GM12878 (cell line): ENCODE measurements around the gene ASB2. TPM values are rescaled to one million over a fixed set of nuclear protein-coding genes. Genes with fewer than 3 reads are reported as not detected.

Source experiments
- ATAC-seq: fragments of 200-7000 bp; cut with Tn5 transposase; 3 replicates; pipeline ENCODE4 v1.9.1; 2020; ENCODE audit warnings: mild to moderate bottlenecking, moderate library complexity
- BruUV-seq: library from RNA; stranded (reverse); fragments of 400-500 nt; replicated peaks from 2 replicates; lab custom pipeline; 2021; lab: Mats Ljungman, UMichigan
- CTCF ChIA-PET: fragments of 300-600 bp; sonication (Branson Sonifier 250); formaldehyde crosslinking; extraction: SDS; loops from one replicate; lab custom pipeline; 2021; ENCODE audit warnings: inconsistent platforms; lab: Yijun Ruan, JAX
- POLR2A ChIA-PET: fragments of 350-600 bp; formaldehyde crosslinking; extraction: SDS; loops from one replicate; lab custom pipeline; 2021; ENCODE audit warnings: inconsistent platforms; lab: Charles Lee
- RAD21 ChIA-PET: fragments of 300-600 bp; sonication (Branson Sonifier 250); formaldehyde crosslinking; loops from one replicate; lab custom pipeline; 2023; ENCODE audit warnings: antibody characterized with exemption; ENCODE audit not compliant: unreplicated experiment; lab: Charles Lee
- SMC1A ChIA-PET: fragments of 300-600 bp; sonication (Branson Sonifier 250); formaldehyde crosslinking; loops from one replicate; lab custom pipeline; 2023; ENCODE audit not compliant: unreplicated experiment, uncharacterized antibody; lab: Charles Lee
- DNase-seq: peaks from one replicate; pipeline ENCODE4 v3.0.0-alpha.2; 2011; ENCODE audit warnings: low read depth, low spot score
- FAIRE-seq: peaks from 3 replicates; lab custom pipeline; 2011; peaks lifted over from hg19 to GRCh38; lab: Jason Lieb, UNC
- H2AFZ ChIP-seq: 2 replicates; pipeline ENCODE4 v1.6.0; 2011; ENCODE audit warnings: low read depth, low read length, control low read depth; ENCODE audit not compliant: control insufficient read depth
- H3K27ac ChIP-seq: 2 replicates; pipeline ENCODE4 v1.5.1; 2011; ENCODE audit warnings: control low read depth; ENCODE audit not compliant: control insufficient read depth, insufficient read depth
- H3K27me3 ChIP-seq, 2 experiments: replicated peaks in 1 of 2; 2 replicates each; pipeline versions ENCODE4 v1.6.0 to v1.6.1; 2011; ENCODE audit warnings: low read length in 1 of 2; ENCODE audit not compliant: control insufficient read depth in 2 of 2, insufficient read depth in 2 of 2
- H3K36me3 ChIP-seq, 2 experiments: 2 replicates each; pipeline ENCODE4 v1.5.1; 2011; ENCODE audit warnings: low read length in 1 of 2; ENCODE audit not compliant: control insufficient read depth in 2 of 2, insufficient read depth in 2 of 2
- H3K4me1 ChIP-seq: 2 replicates; pipeline ENCODE4 v1.6.1; 2011; ENCODE audit warnings: mild to moderate bottlenecking, low read length, moderate library complexity, mixed read lengths; ENCODE audit not compliant: control insufficient read depth, insufficient read depth
- H3K4me2 ChIP-seq: 2 replicates; pipeline ENCODE4 v1.6.0; 2011; ENCODE audit warnings: control low read depth; ENCODE audit not compliant: control insufficient read depth, insufficient read depth
- H3K4me3 ChIP-seq: fragments of 200-600 bp; sonication (generic); 2 replicates; pipeline ENCODE4 v1.5.1; 2016
- H3K79me2 ChIP-seq: 2 replicates; pipeline ENCODE4 v1.6.0; 2011; ENCODE audit warnings: low read length; ENCODE audit not compliant: control insufficient read depth, insufficient read depth
- H3K9ac ChIP-seq: 2 replicates; pipeline ENCODE4 v1.8.0; 2011; ENCODE audit warnings: low read length, control low read depth, mixed read lengths; ENCODE audit not compliant: control insufficient read depth, insufficient read depth
- H3K9me3 ChIP-seq: replicated peaks from 3 replicates; pipeline ENCODE4 v1.5.1; 2011; ENCODE audit warnings: mild to moderate bottlenecking, low read length; ENCODE audit not compliant: control insufficient read depth, insufficient read depth
- H4K20me1 ChIP-seq: 2 replicates; pipeline ENCODE4 v1.6.0; 2011; ENCODE audit not compliant: control insufficient read depth, insufficient read depth
- ATF7 ChIP-seq: fragments of 450-650 bp; IDR thresholded peaks from 2 replicates; pipeline ENCODE4 v1.6.1; 2016; ENCODE audit warnings: low read depth, mild to moderate bottlenecking
- CBFB ChIP-seq: IDR thresholded peaks from 2 replicates; pipeline ENCODE4 v1.6.1; 2016; ENCODE audit warnings: antibody characterized with exemption, low read depth
- CEBPZ ChIP-seq: fragments of 150-350 bp; IDR thresholded peaks from 2 replicates; pipeline ENCODE4 v1.6.1; 2016; ENCODE audit warnings: low read depth, low read length
- CHD1 ChIP-seq: IDR thresholded peaks from 2 replicates; pipeline ENCODE4 v1.6.1; 2012; ENCODE audit warnings: low read depth, low read length, improper control_type of control experiment
- CREM ChIP-seq: IDR thresholded peaks from 2 replicates; pipeline ENCODE4 v1.6.1; 2014; ENCODE audit warnings: antibody characterized with exemption, low read depth
- DPF2 ChIP-seq: fragments of 450-650 bp; IDR thresholded peaks from 2 replicates; pipeline ENCODE4 v1.6.1; 2017; ENCODE audit warnings: mild to moderate bottlenecking
- IRF4 ChIP-seq: IDR thresholded peaks from 2 replicates; pipeline ENCODE4 v1.6.1; 2011; ENCODE audit warnings: low read depth, low read length
- JUNB ChIP-seq: IDR thresholded peaks from 2 replicates; pipeline ENCODE4 v1.6.1; 2016; ENCODE audit warnings: antibody characterized with exemption, mild to moderate bottlenecking
- KAT2A ChIP-seq: conservative IDR thresholded peaks from 2 replicates; pipeline ENCODE4 v1.6.1; 2011; ENCODE audit warnings: low read depth, low read length; ENCODE audit not compliant: control insufficient read depth
- LARP7 ChIP-seq: fragments of 450-650 bp; IDR thresholded peaks from 2 replicates; pipeline ENCODE4 v1.6.1; 2017; ENCODE audit warnings: mild to moderate bottlenecking
- NFIC ChIP-seq: IDR thresholded peaks from 2 replicates; pipeline ENCODE4 v1.6.1; 2012; ENCODE audit warnings: low read depth, mild to moderate bottlenecking, inconsistent platforms, low read length, moderate library complexity
- RCOR1 ChIP-seq: conservative IDR thresholded peaks from 2 replicates; pipeline ENCODE4 v1.6.1; 2012; ENCODE audit warnings: low read depth, low read length, improper control_type of control experiment
- SPI1 ChIP-seq: IDR thresholded peaks from 2 replicates; pipeline ENCODE4 v1.6.1; 2011; ENCODE audit warnings: low read depth, mild to moderate bottlenecking, low read length, moderate library complexity, borderline replicate concordance; ENCODE audit not compliant: insufficient read depth
- SUPT20H ChIP-seq: IDR thresholded peaks from 2 replicates; pipeline ENCODE4 v1.6.1; 2011; ENCODE audit warnings: low read depth, mild to moderate bottlenecking, low read length, moderate library complexity, borderline replicate concordance; ENCODE audit not compliant: control insufficient read depth
- YBX1 ChIP-seq: fragments of 450-650 bp; IDR thresholded peaks from 2 replicates; pipeline ENCODE4 v1.6.1; 2016; ENCODE audit warnings: antibody characterized with exemption
- ZNF274 ChIP-seq: IDR thresholded peaks from one replicate; pipeline ENCODE4 v1.8.0; 2011; ENCODE audit not compliant: insufficient read length, insufficient read depth
- whole genome bisulfite sequencing: methylation state at CpG from one replicate; pipeline ENCODE4 v1.1.6; 2016; ENCODE audit warnings: low lambda C conversion rate; ENCODE audit not compliant: insufficient replicate concordance, insufficient coverage; ENCODE audit errors: missing lambda C conversion rate; 5-methylcytosine and 5-hydroxymethylcytosine counted together
- in situ Hi-C: fragments of 300-500 bp; cut with MboI; formaldehyde crosslinking; loops from 9 replicates; pipeline ENCODE4 v1.14.3; 2018; ENCODE audit warnings: mixed read lengths
- intact Hi-C: fragments of 100-400 bp; cut with micrococcal nuclease; formaldehyde crosslinking; loops from one replicate; pipeline ENCODE4 v1.14.2; 2022; ENCODE audit not compliant: unreplicated experiment
- polyA plus RNA-seq, 11 experiments: library from polyadenylated mRNA; depleted of rRNA in 4 of 11; unstranded in 6 of 11; stranded (reverse) in 5 of 11; fragments of >200 nt; fragmentation: Nextera tagmentation in 4 of 11; fragmentation: Illumina TruSeq in 1 of 11; extraction: Ambion mirVana in 4 of 11; extraction: Trizol in 1 of 11; gene quantifications; 1 replicate in 1 of 11; 2 replicates in 10 of 11; pipeline versions ENCODE4 v1.2.1 to v1.2.3, GENCODE V29; 2011 to 2016; ENCODE audit warnings: inconsistent platforms in 2 of 11, missing spikeins in 2 of 11, low read depth in 1 of 11
- total RNA-seq, 4 experiments: library from RNA; depleted of rRNA in 3 of 4; stranded (reverse); fragments of >200 nt in 3 of 4; fragmentation: Illumina TruSeq in 1 of 4; extraction: Trizol in 1 of 4; gene quantifications; 2 replicates each; pipeline versions ENCODE4 v1.2.1 to v1.2.3, GENCODE V29; 2013 to 2021

The ASB2 gene
- total and polyA plus RNA-seq, 10 of the 15 experiments (the other 5 are each of a cell fraction or from before 2014, with no cell fraction given) = 3.0 to 54.8 (median 33.5) TPM

DNA sequence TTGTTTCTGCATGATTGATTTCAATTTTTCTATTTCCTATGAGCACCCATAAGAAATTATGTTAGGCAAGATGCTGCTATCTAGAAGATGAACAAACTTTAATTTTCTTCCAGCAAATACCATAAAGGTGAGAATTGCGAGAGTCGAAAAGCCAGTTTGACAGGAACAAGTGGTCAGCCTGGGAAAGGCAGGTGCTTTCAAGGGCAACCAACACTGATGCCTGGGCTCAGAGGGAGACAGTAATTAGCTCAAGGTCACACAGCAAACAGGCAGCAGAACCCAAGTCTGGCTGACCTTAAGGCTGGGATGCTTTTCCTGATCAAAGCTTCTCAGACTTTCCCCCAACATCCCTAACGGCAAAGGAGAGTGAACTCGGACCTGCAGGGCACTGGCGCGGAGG, 43.0 kb upstream of the ASB2 start:
- H3K4me3 ChIP-seq = no peak overlapping the region
- no peak overlapping the region for H3K4me2 ChIP-seq
- H3K27me3 ChIP-seq = peaks cover 0 to 2% of the 10 kb centered on the region in 2 experiments; a peak in 1 of 4 replicates
- ChIA-PET POLR2A (no interaction called here), RAD21 (interaction anchor here (1.1 kb wide), 1 partner anchor 79 kb away, joined by 3 read pairs; no protein-coding TSS in a partner anchor), CTCF (interaction anchor here (1.4 to 5.1 kb wide), 3 partner anchors 17 to 105 kb away, joined by 3 to 34 read pairs (median 5); no protein-coding TSS in a partner anchor), SMC1A (interaction anchor here (1.7 kb wide), 1 partner anchor 37 kb away, joined by 5 read pairs; no protein-coding TSS in a partner anchor)
- ATAC-seq (no peak), FAIRE-seq (no peak), DNase-seq (no peak)
- H4K20me1 ChIP-seq = no peaks in the 10 kb centered on the region
- no peak overlapping the region for H2AFZ ChIP-seq
- no peak overlapping the region for H3K27ac ChIP-seq
- no TSS peak for BruUV-seq
- WGBS = 60% methylated on average over 6 of the region's 6 CpGs
- no peaks in the 10 kb centered on the region for H3K36me3 ChIP-seq
- in situ Hi-C loops (no loop called here), intact Hi-C loops (no loop called here)
- peaks cover 10% of the 10 kb centered on the region for H3K4me1 ChIP-seq
- H3K79me2 ChIP-seq = no peaks in the 10 kb centered on the region
- no peak overlapping the region for H3K9ac ChIP-seq
- no peaks in the 10 kb centered on the region; the same call in 2 of the 3 replicates for H3K9me3 ChIP-seq
- TF ChIP-seq IRF4 (no peak), ZNF274 (no peak)
- TF ChIP-seq, all 136 proteins: peak for 0

DNA sequence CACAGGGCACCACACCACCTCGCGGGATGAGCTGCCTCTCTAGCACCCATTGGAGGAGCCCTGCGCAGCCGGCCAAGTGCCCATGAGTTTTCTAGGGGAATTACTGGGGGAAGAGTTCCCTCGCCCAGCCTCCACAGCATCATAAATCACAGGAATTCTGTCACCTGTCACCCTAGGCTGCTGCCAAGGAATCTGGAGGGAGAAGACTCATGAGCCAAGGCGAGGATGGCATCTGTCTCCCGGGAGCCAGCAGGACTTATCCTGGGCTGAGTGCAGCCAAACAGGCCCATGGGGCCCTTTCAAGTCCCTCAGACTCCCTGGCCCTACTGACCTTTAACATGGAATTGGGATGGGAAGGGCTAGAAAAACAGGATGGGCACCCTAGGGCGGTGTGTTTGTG, 41.9 kb upstream of the ASB2 start:
- no peaks in the 10 kb centered on the region; the same call in 2 of the 3 replicates for H3K9me3 ChIP-seq
- intact Hi-C loops (no loop called here), in situ Hi-C loops (no loop called here)
- no peaks in the 10 kb centered on the region for H3K36me3 ChIP-seq
- no peak overlapping the region for H3K9ac ChIP-seq
- FAIRE-seq (no peak), ATAC-seq (no peak), DNase-seq (no peak)
- H3K27ac ChIP-seq = no peak overlapping the region
- H2AFZ ChIP-seq = no peak overlapping the region
- BruUV-seq = no TSS peak
- ChIA-PET RAD21 (interaction anchor here (1.1 kb wide), 1 partner anchor 78 kb away, joined by 3 read pairs; no protein-coding TSS in a partner anchor), CTCF (interaction anchor here (1.2 to 1.5 kb wide), 3 partner anchors 14 to 48 kb away, joined by 3 to 4 read pairs (median 3); no protein-coding TSS in a partner anchor), POLR2A (no interaction called here), SMC1A (interaction anchor here (1.6 to 1.7 kb wide), 2 partner anchors 11 to 38 kb away, joined by 5 read pairs; no protein-coding TSS in a partner anchor)
- H3K4me2 ChIP-seq = no peak overlapping the region
- H4K20me1 ChIP-seq = no peaks in the 10 kb centered on the region
- peaks cover 10% of the 10 kb centered on the region for H3K4me1 ChIP-seq
- WGBS = 43% methylated on average over 8 of the region's 8 CpGs
- TF ChIP-seq CREM (no peak), YBX1 (no peak), DPF2 (no peak), ATF7 (no peak), RCOR1 (no peak), CHD1 (no peak), SUPT20H (no peak), CEBPZ (no peak), CBFB (no peak), NFIC (no peak), SPI1 (no peak), JUNB (no peak), LARP7 (no peak), KAT2A (no peak)
- H3K27me3 ChIP-seq = peaks cover 0 to 2% of the 10 kb centered on the region in 2 experiments; a peak in 1 of 4 replicates
- no peaks in the 10 kb centered on the region for H3K79me2 ChIP-seq
- H3K4me3 ChIP-seq = no peak overlapping the region
